GM10266 (cell line): ENCODE measurements around the gene SLC38A8.

Experiments used
- DNase-seq: peaks from one replicate; pipeline ENCODE4 v3.0.0; 2012; ENCODE audit errors: extremely low spot score
- CTCF ChIP-seq: IDR thresholded peaks from 2 replicates; pipeline ENCODE4 v1.5.1; 2012; ENCODE audit warnings: mild to moderate bottlenecking, low read depth; ENCODE audit not compliant: control insufficient read depth, insufficient read depth; ENCODE audit errors: missing control alignments

Gene SLC38A8

GRCh38 chr16:84068783-84069462 is 26.3 kb upstream of the SLC38A8 start:
- DNase-seq, result no peak
- no peak for TF ChIP-seq CTCF

GRCh38 chr16:84068041-84068440 is 25.4 kb upstream of the SLC38A8 start:
- TF ChIP-seq CTCF, result no peak
- DNase-seq, result no peak

GRCh38 chr16:84067640-84068039 is 25.0 kb upstream of the SLC38A8 start:
- no peak for TF ChIP-seq CTCF

GRCh38 chr16:84065536-84066132 is 23.0 kb upstream of the SLC38A8 start:
- peak; percentile 66 for TF ChIP-seq CTCF
- no peak for DNase-seq

More at GRCh38 chr16:84067640-84068039, 25.0 kb upstream of the SLC38A8 start:
- DNase-seq, result no peak

GRCh38 chr16:84063980-84064379 is 21.4 kb upstream of the SLC38A8 start:
- TF ChIP-seq CTCF, result no peak
- no peak for DNase-seq

GRCh38 chr16:84062734-84063640 is 20.4 kb upstream of the SLC38A8 start:
- DNase-seq, result peak; percentile 68
- TF ChIP-seq CTCF, result peak; percentile 74
